ENCODE data around the gene HEATR1.

Gene HEATR1

GRCh38 chr1:236532850-236533249, 71.5 kb downstream of the HEATR1 start:
- DNase-seq (ENCODE audit: low read depth), result no peak
- TF ChIP-seq CTCF (IDR thresholded peaks at IDR 0.05; ENCODE audit: control insufficient read depth, insufficient read depth, low read depth, low read length, missing control alignments), result no peak
- no peak overlapping the region for H3K4me3 ChIP-seq (ENCODE audit: control insufficient read depth, low read depth, low read length)

- TF ChIP-seq CTCF (IDR thresholded peaks at IDR 0.05; ENCODE audit: control insufficient read depth, insufficient read depth, low read depth, low read length, missing control alignments), result no peak
- no peak for DNase-seq (ENCODE audit: low read depth)
- H3K4me3 ChIP-seq (ENCODE audit: control insufficient read depth, low read depth, low read length), result no peak overlapping the region
Observed at GRCh38 chr1:236530959-236531358, 73.4 kb downstream of the HEATR1 start.

- DNase-seq (ENCODE audit: low read depth), result no peak
- TF ChIP-seq CTCF (IDR thresholded peaks at IDR 0.05; ENCODE audit: control insufficient read depth, insufficient read depth, low read depth, low read length, missing control alignments), result no peak
- no peak overlapping the region for H3K4me3 ChIP-seq (ENCODE audit: control insufficient read depth, low read depth, low read length)
Observed at GRCh38 chr1:236530286-236530685, 74.0 kb downstream of the HEATR1 start.

- no peak for DNase-seq (ENCODE audit: low read depth)
- no peak for TF ChIP-seq CTCF (IDR thresholded peaks at IDR 0.05; ENCODE audit: control insufficient read depth, insufficient read depth, low read depth, low read length, missing control alignments)
- no peak overlapping the region for H3K4me3 ChIP-seq (ENCODE audit: control insufficient read depth, low read depth, low read length)
Observed at GRCh38 chr1:236526079-236526478, 78.2 kb downstream of the HEATR1 start.

- peak overlapping the region; percentile 92 for H3K4me3 ChIP-seq (ENCODE audit: control insufficient read depth, low read depth, low read length)
- no peak for TF ChIP-seq CTCF (IDR thresholded peaks at IDR 0.05; ENCODE audit: control insufficient read depth, insufficient read depth, low read depth, low read length, missing control alignments)
- no peak for DNase-seq (ENCODE audit: low read depth)
Observed at GRCh38 chr1:236524895-236525184, 79.5 kb downstream of the HEATR1 start.

GRCh38 chr1:236524142-236524894, 80.0 kb downstream of the HEATR1 start:
- peak overlapping the region; percentile 92 for H3K4me3 ChIP-seq (ENCODE audit: control insufficient read depth, low read depth, low read length)
- TF ChIP-seq CTCF (IDR thresholded peaks at IDR 0.05; ENCODE audit: control insufficient read depth, insufficient read depth, low read depth, low read length, missing control alignments), result no peak
- peak; percentile 59 for DNase-seq (ENCODE audit: low read depth)

Measured in AG09309 (cell line).